ENCODE data around the gene CHN1.

CHN1 gene

DNA sequence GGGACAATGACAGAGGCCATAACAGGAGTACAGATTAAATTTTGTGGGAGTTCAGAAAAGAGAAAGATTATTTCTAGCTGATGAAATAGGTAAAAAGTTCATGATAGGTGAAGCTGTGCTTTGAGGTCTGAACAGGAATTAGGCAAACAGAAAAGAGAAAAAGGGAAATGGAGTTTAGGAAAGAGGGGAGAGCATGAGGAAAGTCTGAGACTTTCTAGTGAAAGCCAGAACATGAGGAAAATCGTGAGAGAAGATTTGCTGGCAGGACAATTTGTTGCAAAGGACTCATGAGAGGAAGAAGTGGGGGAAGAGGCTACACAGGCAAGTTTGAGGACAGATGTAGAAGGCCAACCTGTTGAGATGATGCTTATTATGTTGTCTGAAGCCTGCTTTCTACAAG lies 6.3 kb upstream of the CHN1 start:
- Histone ChIP-seq H2AFZ (ENCODE audit: low read depth) (no peak overlapping the region), H3K27ac (no peak overlapping the region), H3K4me3 (IDR thresholded peaks at IDR 0.05; ENCODE audit: insufficient read depth, low read depth, low read length) (no peak overlapping the region), H3K4me2 (no peak overlapping the region), H4K20me1 (ENCODE audit: insufficient read depth) (no peaks in the 10 kb centered on the region), H3K9ac (no peak overlapping the region), H3K27me3 (ENCODE audit: insufficient read depth, low read depth) (no peaks in the 10 kb centered on the region), H3K79me2 (ENCODE audit: insufficient read depth, low read depth) (no peaks in the 10 kb centered on the region), H3K4me1 (ENCODE audit: low read depth, poor library complexity, severe bottlenecking) (no peaks in the 10 kb centered on the region), H3K36me3 (ENCODE audit: insufficient read depth) (no peaks in the 10 kb centered on the region)
- TF ChIP-seq, protein P1, sequence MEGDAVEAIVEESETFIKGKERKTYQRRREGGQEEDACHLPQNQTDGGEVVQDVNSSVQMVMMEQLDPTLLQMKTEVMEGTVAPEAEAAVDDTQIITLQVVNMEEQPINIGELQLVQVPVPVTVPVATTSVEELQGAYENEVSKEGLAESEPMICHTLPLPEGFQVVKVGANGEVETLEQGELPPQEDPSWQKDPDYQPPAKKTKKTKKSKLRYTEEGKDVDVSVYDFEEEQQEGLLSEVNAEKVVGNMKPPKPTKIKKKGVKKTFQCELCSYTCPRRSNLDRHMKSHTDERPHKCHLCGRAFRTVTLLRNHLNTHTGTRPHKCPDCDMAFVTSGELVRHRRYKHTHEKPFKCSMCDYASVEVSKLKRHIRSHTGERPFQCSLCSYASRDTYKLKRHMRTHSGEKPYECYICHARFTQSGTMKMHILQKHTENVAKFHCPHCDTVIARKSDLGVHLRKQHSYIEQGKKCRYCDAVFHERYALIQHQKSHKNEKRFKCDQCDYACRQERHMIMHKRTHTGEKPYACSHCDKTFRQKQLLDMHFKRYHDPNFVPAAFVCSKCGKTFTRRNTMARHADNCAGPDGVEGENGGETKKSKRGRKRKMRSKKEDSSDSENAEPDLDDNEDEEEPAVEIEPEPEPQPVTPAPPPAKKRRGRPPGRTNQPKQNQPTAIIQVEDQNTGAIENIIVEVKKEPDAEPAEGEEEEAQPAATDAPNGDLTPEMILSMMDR (conservative IDR thresholded peaks at IDR 0.05; ENCODE audit: low read depth, low read length), result no peak

DNA sequence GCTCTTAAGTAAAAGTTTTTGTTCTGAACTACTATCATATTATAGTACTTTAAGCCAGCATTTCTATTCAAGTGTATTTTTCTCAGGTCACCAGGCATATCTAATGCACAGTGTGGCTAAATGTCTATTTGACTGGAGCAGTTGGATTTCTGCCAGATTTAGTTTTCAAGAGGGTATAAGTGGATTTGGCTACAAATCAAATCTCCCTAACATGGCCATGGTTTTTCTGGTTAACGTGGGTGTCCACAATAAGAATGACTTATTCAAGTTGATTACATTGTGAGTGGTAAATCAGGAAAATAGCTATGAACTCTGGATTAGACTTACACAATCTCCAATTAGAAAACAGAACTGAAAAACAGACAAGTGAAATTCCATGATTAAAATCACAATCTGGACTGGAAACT lies 5.7 kb upstream of the CHN1 start:
- TF ChIP-seq, protein P1 (conservative IDR thresholded peaks at IDR 0.05; ENCODE audit: low read depth, low read length), result no peak

DNA sequence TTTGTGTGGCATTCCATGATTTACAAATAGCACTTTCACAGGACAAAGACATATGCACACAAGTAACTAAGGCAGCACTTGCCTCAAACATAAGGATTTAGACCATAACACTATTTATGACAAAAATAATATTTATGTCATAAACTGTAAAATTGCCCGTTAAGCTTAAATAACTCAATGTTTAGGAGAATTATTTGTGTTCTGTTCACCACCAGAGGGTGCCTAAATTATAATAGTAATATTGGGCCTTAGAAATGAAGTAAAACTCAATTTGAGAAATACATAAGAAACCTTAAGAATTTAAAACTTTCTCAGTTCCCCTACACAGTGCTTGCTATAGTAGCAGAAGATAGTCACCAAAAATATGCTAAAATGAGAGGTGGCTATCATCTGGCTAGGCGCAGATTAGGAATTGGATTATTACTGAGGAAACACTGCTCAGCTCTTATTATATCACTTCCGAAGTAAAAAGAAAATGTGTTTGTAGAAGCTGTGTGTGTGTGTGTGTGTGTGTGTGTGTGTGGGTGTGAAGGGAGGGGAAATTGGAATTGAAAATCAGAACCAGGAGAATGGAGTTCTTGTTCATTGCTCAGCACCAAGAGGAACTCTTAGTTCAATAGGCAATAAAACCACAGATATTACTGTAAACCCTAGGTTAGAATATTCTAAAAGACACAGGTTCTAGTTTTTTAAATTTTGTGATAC lies 4.9 kb upstream of the CHN1 start:
- Histone ChIP-seq H3K9ac (no peak overlapping the region), H3K79me2 (ENCODE audit: insufficient read depth, low read depth) (no peaks in the 10 kb centered on the region), H3K36me3 (ENCODE audit: insufficient read depth) (no peaks in the 10 kb centered on the region), H3K4me1 (ENCODE audit: low read depth, poor library complexity, severe bottlenecking) (peaks cover 9% of the 10 kb centered on the region), H4K20me1 (ENCODE audit: insufficient read depth) (no peaks in the 10 kb centered on the region), H3K4me2 (no peak overlapping the region), H3K27ac (no peak overlapping the region), H3K4me3 (IDR thresholded peaks at IDR 0.05; ENCODE audit: insufficient read depth, low read depth, low read length) (no peak overlapping the region), H2AFZ (ENCODE audit: low read depth) (no peak overlapping the region), H3K27me3 (ENCODE audit: insufficient read depth, low read depth) (no peaks in the 10 kb centered on the region)
- TF ChIP-seq, protein P1 (conservative IDR thresholded peaks at IDR 0.05; ENCODE audit: low read depth, low read length), result no peak; the same call in 1 of the 2 replicates

More for the DNA sequence above, 5.7 kb upstream of the CHN1 start:
- no peak overlapping the region for H3K4me2 ChIP-seq
- no peaks in the 10 kb centered on the region for H3K36me3 ChIP-seq (ENCODE audit: insufficient read depth)
- no peaks in the 10 kb centered on the region for H4K20me1 ChIP-seq (ENCODE audit: insufficient read depth)
- H3K27ac ChIP-seq, result no peak overlapping the region
- no peak overlapping the region for H3K9ac ChIP-seq
- H3K27me3 ChIP-seq (ENCODE audit: insufficient read depth, low read depth), result no peaks in the 10 kb centered on the region
- H3K4me1 ChIP-seq (ENCODE audit: low read depth, poor library complexity, severe bottlenecking), result peaks cover 5% of the 10 kb centered on the region
- H3K79me2 ChIP-seq (ENCODE audit: insufficient read depth, low read depth), result no peaks in the 10 kb centered on the region
- H3K4me3 ChIP-seq (IDR thresholded peaks at IDR 0.05; ENCODE audit: insufficient read depth, low read depth, low read length), result no peak overlapping the region
- H2AFZ ChIP-seq (ENCODE audit: low read depth), result no peak overlapping the region

DNA sequence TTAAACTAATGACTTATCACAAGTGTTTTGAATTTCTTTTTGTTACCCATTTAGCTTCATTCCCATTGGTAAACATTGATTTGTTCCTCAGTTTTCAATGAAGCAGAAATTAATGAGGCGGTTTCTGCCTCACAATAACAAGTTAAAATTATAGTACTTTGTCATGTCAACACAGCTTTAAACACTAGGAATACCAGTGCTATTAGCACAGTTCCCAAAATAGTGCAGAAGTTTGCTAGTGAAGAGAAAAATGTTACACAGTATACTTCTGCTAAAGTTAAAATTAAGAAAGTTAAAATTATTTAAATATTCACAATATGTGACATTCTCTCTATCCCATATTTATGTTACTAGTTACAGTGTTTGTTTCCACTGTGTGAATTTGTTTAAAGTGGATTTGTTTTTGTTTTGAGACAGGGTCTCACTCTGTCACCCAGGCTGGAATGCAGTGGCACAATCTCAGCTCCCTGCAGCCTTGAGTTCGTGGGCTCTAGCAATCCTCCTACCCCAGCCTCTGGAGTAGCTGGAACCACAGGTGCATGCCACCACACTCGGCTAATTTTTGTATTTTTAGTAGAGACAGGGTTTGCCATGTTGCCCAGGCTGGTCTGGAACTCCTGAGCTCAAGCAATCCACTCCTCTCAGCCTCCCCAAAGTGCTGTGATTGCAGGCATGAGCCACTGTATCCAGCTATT lies 3.8 kb upstream of the CHN1 start:
- Histone ChIP-seq H3K4me1 (ENCODE audit: low read depth, poor library complexity, severe bottlenecking) (peaks cover 13% of the 10 kb centered on the region), H3K79me2 (ENCODE audit: insufficient read depth, low read depth) (no peaks in the 10 kb centered on the region), H3K36me3 (ENCODE audit: insufficient read depth) (no peaks in the 10 kb centered on the region), H4K20me1 (ENCODE audit: insufficient read depth) (no peaks in the 10 kb centered on the region), H3K27me3 (ENCODE audit: insufficient read depth, low read depth) (0 out of 2 replicates have a peak, but pooled peaks cover 5% of the 10 kb centered on the region), H3K27ac (no peak overlapping the region), H3K9ac (no peak overlapping the region), H3K4me2 (no peak overlapping the region), H2AFZ (ENCODE audit: low read depth) (no peak overlapping the region), H3K4me3 (IDR thresholded peaks at IDR 0.05; ENCODE audit: insufficient read depth, low read depth, low read length) (no peak overlapping the region)
- TF ChIP-seq, protein P1 (conservative IDR thresholded peaks at IDR 0.05; ENCODE audit: low read depth, low read length), result no peak

Measured in KMS-11 (cell line).